CD8-positive, alpha-beta memory T cell (primary cell): ENCODE data around the gene HOXB3. TPM values are rescaled to one million over a fixed set of nuclear protein-coding genes. Genes with fewer than 3 reads are reported as not detected.

Experiments
- CTCF ChIA-PET: fragments of 350-600 bp; sonication (Branson Sonifier 250); formaldehyde crosslinking; loops from one replicate; lab custom pipeline; 2021; ENCODE audit warnings: antibody characterized with exemption; lab: Charles Lee
- POLR2A ChIA-PET: fragments of 350-600 bp; sonication (Branson Sonifier 250); formaldehyde crosslinking; loops from one replicate; lab custom pipeline; 2021; ENCODE audit warnings: antibody characterized with exemption; lab: Charles Lee
- DNase-seq, 5 donors: peaks; one replicate each; pipeline versions ENCODE4 v3.0.0 to v3.0.0-alpha.2; 2020 to 2022; ENCODE audit warnings: mixed read lengths in 1 of 5
- H3K27ac ChIP-seq: one replicate; pipeline ENCODE4 v1.7.0; 2013; ENCODE audit warnings: low read depth, mild to moderate bottlenecking, low read length, moderate library complexity
- H3K27me3 ChIP-seq: 2 replicates; pipeline ENCODE4 v1.7.0; 2013; ENCODE audit warnings: low read length, mild to moderate bottlenecking; ENCODE audit not compliant: insufficient read depth, poor library complexity, severe bottlenecking
- H3K36me3 ChIP-seq: 2 replicates; pipeline ENCODE4 v1.7.0; 2013; ENCODE audit warnings: mild to moderate bottlenecking, low read length, moderate library complexity; ENCODE audit not compliant: insufficient read depth
- H3K4me1 ChIP-seq: 2 replicates; pipeline ENCODE4 v1.7.0; 2013; ENCODE audit warnings: mild to moderate bottlenecking, low read length, moderate library complexity; ENCODE audit not compliant: insufficient read depth
- H3K4me3 ChIP-seq: 2 replicates; pipeline ENCODE4 v1.7.0; 2013; ENCODE audit warnings: mild to moderate bottlenecking, low read length
- H3K9me3 ChIP-seq: 2 replicates; pipeline ENCODE4 v1.7.0; 2013; ENCODE audit warnings: mild to moderate bottlenecking, low read length
- H3K27ac Mint-ChIP-seq, 8 donors: one replicate each; pipeline ENCODE4 v1.8.0; 2020 to 2021; ENCODE audit warnings: mixed read lengths in 8 of 8, mild to moderate bottlenecking in 6 of 8, inconsistent platforms in 3 of 8, moderate library complexity in 3 of 8
- H3K27me3 Mint-ChIP-seq, 2 donors: one replicate each; pipeline ENCODE4 v1.8.0; 2020 to 2021; ENCODE audit warnings: mixed read lengths in 2 of 2, mild to moderate bottlenecking in 1 of 2, moderate library complexity in 1 of 2
- H3K36me3 Mint-ChIP-seq, 3 donors: one replicate each; pipeline ENCODE4 v1.8.0; 2020 to 2021; ENCODE audit warnings: mixed read lengths in 3 of 3, inconsistent platforms in 1 of 3, mild to moderate bottlenecking in 1 of 3
- H3K4me1 Mint-ChIP-seq, 3 donors: one replicate each; pipeline ENCODE4 v1.8.0; 2020 to 2021; ENCODE audit warnings: mixed read lengths in 3 of 3, inconsistent platforms in 1 of 3, mild to moderate bottlenecking in 1 of 3
- H3K4me3 Mint-ChIP-seq, 7 donors: one replicate each; pipeline ENCODE4 v1.8.0; 2020 to 2021; ENCODE audit warnings: mixed read lengths in 7 of 7, mild to moderate bottlenecking in 6 of 7, moderate library complexity in 4 of 7, inconsistent platforms in 2 of 7
- H3K9me3 Mint-ChIP-seq, 5 donors: one replicate each; pipeline ENCODE4 v1.8.0; 2020 to 2022; ENCODE audit warnings: mixed read lengths in 5 of 5, mild to moderate bottlenecking in 3 of 5, moderate library complexity in 2 of 5, inconsistent platforms in 1 of 5
- polyA plus RNA-seq: library from polyadenylated mRNA; unstranded; fragments of 300-500 nt; fragmentation: Illumina TruSeq; gene quantifications from one replicate; pipeline ENCODE4 v1.2.3, GENCODE V29; 2021
- total RNA-seq, 2 experiments: library from RNA; stranded (reverse); gene quantifications; one replicate each; pipeline ENCODE4 v1.2.3, GENCODE V29; 2021

The HOXB3 gene
- total and polyA plus RNA-seq, 3 experiments from 2014 or later, result 0.10 to 3.5 (median 3.0) TPM

GRCh38 chr17:48529683-48530009, 60.4 kb downstream of the HOXB3 start:
- Histone ChIP-seq H3K36me3 (no peaks in the 10 kb centered on the region), H3K27me3 (peaks cover 5% of the 10 kb centered on the region), H3K9me3 (no peaks in the 10 kb centered on the region), H3K4me3 (no peak overlapping the region), H3K4me1 (no peaks in the 10 kb centered on the region), H3K27ac (no peak overlapping the region)
- Mint-ChIP-seq H3K4me1 (peaks cover 4 to 11% (median 4%) of the 10 kb centered on the region in 3 donors), H3K9me3 (no peaks in the 10 kb centered on the region), H3K27ac (no peak overlapping the region), H3K27me3 (peaks cover 26 to 30% of the 10 kb centered on the region in 2 donors), H3K36me3 (peaks cover 0 to 5% (median 0%) of the 10 kb centered on the region in 3 donors), H3K4me3 (peak overlapping the region in 1 of 7 donors; percentile 27)
- CTCF ChIA-PET, result interaction anchor here (1.4 kb wide), 1 partner anchor 37 kb away, joined by 4 read pairs; no protein-coding TSS in a partner anchor
- POLR2A ChIA-PET, result no interaction called here
- DNase-seq, result no peak

GRCh38 chr17:48528936-48529682, 60.9 kb downstream of the HOXB3 start:
- CTCF ChIA-PET, result interaction anchor here (1.4 kb wide), 1 partner anchor 37 kb away, joined by 4 read pairs; no protein-coding TSS in a partner anchor
- no peaks in the 10 kb centered on the region for H3K9me3 ChIP-seq
- no peaks in the 10 kb centered on the region for H3K4me1 ChIP-seq
- Mint-ChIP-seq H3K4me3 (no peak overlapping the region), H3K4me1 (peaks cover 4 to 11% (median 4%) of the 10 kb centered on the region in 3 donors), H3K27me3 (peaks cover 31 to 34% of the 10 kb centered on the region in 2 donors), H3K27ac (no peak overlapping the region), H3K36me3 (peaks cover 0 to 5% (median 0%) of the 10 kb centered on the region in 3 donors), H3K9me3 (no peaks in the 10 kb centered on the region)
- DNase-seq, result no peak
- POLR2A ChIA-PET, result no interaction called here
- H3K4me3 ChIP-seq, result no peak overlapping the region
- H3K36me3 ChIP-seq, result no peaks in the 10 kb centered on the region
- H3K27ac ChIP-seq, result no peak overlapping the region
- peaks cover 5% of the 10 kb centered on the region for H3K27me3 ChIP-seq

GRCh38 chr17:48528153-48528935, 61.7 kb downstream of the HOXB3 start:
- Mint-ChIP-seq H3K27me3 (peaks cover 34 to 41% of the 10 kb centered on the region in 2 donors), H3K4me3 (peak overlapping the region in 1 of 7 donors; percentile 23), H3K9me3 (no peaks in the 10 kb centered on the region), H3K4me1 (peaks cover 4 to 11% (median 4%) of the 10 kb centered on the region in 3 donors), H3K27ac (no peak overlapping the region), H3K36me3 (peaks cover 0 to 5% (median 0%) of the 10 kb centered on the region in 3 donors)
- no peaks in the 10 kb centered on the region for H3K4me1 ChIP-seq
- H3K4me3 ChIP-seq, result no peak overlapping the region
- no peaks in the 10 kb centered on the region for H3K9me3 ChIP-seq
- H3K27me3 ChIP-seq, result peaks cover 5% of the 10 kb centered on the region
- no peak overlapping the region for H3K27ac ChIP-seq
- H3K36me3 ChIP-seq, result no peaks in the 10 kb centered on the region
- DNase-seq, result no peak
- ChIA-PET CTCF (interaction anchor here (1.4 kb wide), 1 partner anchor 36 kb away, joined by 4 read pairs; no protein-coding TSS in a partner anchor), POLR2A (no interaction called here)

- Mint-ChIP-seq H3K9me3 (no peaks in the 10 kb centered on the region), H3K4me3 (peak overlapping the region in 1 of 7 donors; percentile 44), H3K27me3 (peaks cover 32 to 44% of the 10 kb centered on the region in 2 donors), H3K4me1 (peaks cover 4 to 11% (median 4%) of the 10 kb centered on the region in 3 donors), H3K36me3 (peaks cover 0 to 5% (median 0%) of the 10 kb centered on the region in 3 donors), H3K27ac (no peak overlapping the region)
- ChIA-PET POLR2A (interaction anchor here (1.0 kb wide), 1 partner anchor 14 kb away, joined by 3 read pairs; no protein-coding TSS in a partner anchor), CTCF (interaction anchor here (1.0 to 1.8 kb wide), 2 partner anchors 19 to 26 kb away, joined by 3 read pairs; no protein-coding TSS in a partner anchor)
- no peak for DNase-seq
- no peak overlapping the region for H3K4me3 ChIP-seq
- no peak overlapping the region for H3K27ac ChIP-seq
- no peaks in the 10 kb centered on the region for H3K4me1 ChIP-seq
- no peaks in the 10 kb centered on the region for H3K36me3 ChIP-seq
- H3K27me3 ChIP-seq, result peaks cover 5% of the 10 kb centered on the region
- no peaks in the 10 kb centered on the region for H3K9me3 ChIP-seq
Observed at GRCh38 chr17:48527547-48527932, 62.5 kb downstream of the HOXB3 start.

- DNase-seq, result no peak
- H3K4me3 Mint-ChIP-seq, result peak overlapping the region in 1 of 7 donors; percentile 44
- POLR2A ChIA-PET, result interaction anchor here (1.0 kb wide), 1 partner anchor 14 kb away, joined by 3 read pairs; no protein-coding TSS in a partner anchor
- no peaks in the 10 kb centered on the region for H3K9me3 Mint-ChIP-seq
- peaks cover 36 to 49% of the 10 kb centered on the region in 2 donors for H3K27me3 Mint-ChIP-seq
- H3K4me1 Mint-ChIP-seq, result peaks cover 4 to 11% (median 4%) of the 10 kb centered on the region in 3 donors
- H3K27ac ChIP-seq, result no peak overlapping the region
- H3K36me3 ChIP-seq, result no peaks in the 10 kb centered on the region
- H3K27ac Mint-ChIP-seq, result peak overlapping the region in 2 of 8 donors; percentile 5 to 17
- peaks cover 5% of the 10 kb centered on the region for H3K27me3 ChIP-seq
- no peak overlapping the region for H3K4me3 ChIP-seq
- peaks cover 0 to 5% (median 0%) of the 10 kb centered on the region in 3 donors for H3K36me3 Mint-ChIP-seq
- no peaks in the 10 kb centered on the region for H3K4me1 ChIP-seq
- no peaks in the 10 kb centered on the region for H3K9me3 ChIP-seq
- CTCF ChIA-PET, result interaction anchor here (1.0 to 1.8 kb wide), 2 partner anchors 19 to 25 kb away, joined by 3 read pairs; no protein-coding TSS in a partner anchor
Observed at GRCh38 chr17:48526608-48527546, 63.2 kb downstream of the HOXB3 start.

- H3K27me3 Mint-ChIP-seq, result peaks cover 46 to 54% of the 10 kb centered on the region in 2 donors
- H3K9me3 Mint-ChIP-seq, result peaks cover 0 to 2% (median 0%) of the 10 kb centered on the region in 5 donors
- no peak for DNase-seq
- H3K27ac Mint-ChIP-seq, result peak overlapping the region in 1 of 8 donors; percentile 11
- peaks cover 0 to 5% (median 0%) of the 10 kb centered on the region in 3 donors for H3K36me3 Mint-ChIP-seq
- H3K36me3 ChIP-seq, result no peaks in the 10 kb centered on the region
- no peaks in the 10 kb centered on the region for H3K4me1 ChIP-seq
- H3K9me3 ChIP-seq, result no peaks in the 10 kb centered on the region
- H3K4me1 Mint-ChIP-seq, result peaks cover 4 to 11% (median 4%) of the 10 kb centered on the region in 3 donors
- no peak overlapping the region for H3K27ac ChIP-seq
- no peak overlapping the region for H3K4me3 ChIP-seq
- H3K4me3 Mint-ChIP-seq, result no peak overlapping the region
- ChIA-PET CTCF (interaction anchor here (1.4 to 2.3 kb wide), 2 partner anchors 18 to 30 kb away, joined by 4 to 5 read pairs; no protein-coding TSS in a partner anchor), POLR2A (no interaction called here)
- H3K27me3 ChIP-seq, result peaks cover 5% of the 10 kb centered on the region
Observed at GRCh38 chr17:48523010-48523409, 67.0 kb downstream of the HOXB3 start.
